A549 treated with RU486 at 1 μM for 4 hours (cell line): ENCODE measurements around the gene PLAAT5. TPM values are rescaled to one million over a fixed set of nuclear protein-coding genes. Genes with fewer than 3 reads are reported as not detected.

Experiments used
- total RNA-seq: library from RNA; stranded (reverse); fragments of 200-300 nt; extraction: Qiagen RNA extraction; gene quantifications from 5 replicates; pipeline ENCODE4 v1.2.3, GENCODE V29; 2022; ENCODE audit warnings: low read depth

PLAAT5 gene, protein sequence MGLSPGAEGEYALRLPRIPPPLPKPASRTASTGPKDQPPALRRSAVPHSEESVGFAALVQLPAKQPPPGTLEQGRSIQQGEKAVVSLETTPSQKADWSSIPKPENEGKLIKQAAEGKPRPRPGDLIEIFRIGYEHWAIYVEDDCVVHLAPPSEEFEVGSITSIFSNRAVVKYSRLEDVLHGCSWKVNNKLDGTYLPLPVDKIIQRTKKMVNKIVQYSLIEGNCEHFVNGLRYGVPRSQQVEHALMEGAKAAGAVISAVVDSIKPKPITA
- total RNA-seq, result not detected in 5 replicates

DNA sequence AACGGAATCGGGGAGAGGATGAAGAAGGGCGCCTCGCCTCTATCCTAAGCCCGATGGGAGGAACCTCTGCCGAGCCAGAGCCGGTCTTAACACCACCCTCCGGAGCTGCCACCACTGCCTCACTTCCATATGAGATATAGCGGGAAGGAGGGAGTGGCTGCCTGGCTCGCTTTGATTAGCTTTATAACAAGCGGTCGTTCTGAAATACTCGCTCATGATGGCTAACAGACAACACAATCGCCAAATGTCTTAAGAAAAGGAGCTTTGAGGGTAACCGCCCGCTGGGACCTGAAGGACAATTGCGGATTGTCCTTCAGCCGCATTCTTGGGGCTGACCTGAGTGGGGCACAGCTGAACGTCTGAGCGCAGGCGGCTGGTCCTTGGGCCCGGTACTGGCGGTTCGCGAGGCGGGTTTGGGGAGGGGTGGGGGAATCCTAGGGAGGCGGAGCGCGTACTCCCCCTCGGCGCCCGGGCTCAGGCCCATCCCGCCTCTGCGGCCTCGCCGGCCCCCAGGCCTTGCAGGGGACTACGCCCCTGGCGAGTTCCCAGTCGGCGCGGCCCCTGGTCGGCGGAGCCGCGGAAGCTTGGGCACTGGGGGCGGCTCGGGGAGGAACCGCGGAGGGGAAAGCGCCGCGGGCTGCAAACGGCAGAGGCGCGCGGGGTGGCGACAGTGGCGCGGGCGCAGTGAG is at the start of gene PLAAT5:
Gene PLAAT5, minus strand, starts transcription at position 617 of the 689 bp plus-strand sequence. Its CDS starts 133 bp downstream, at position 484.

GRCh38 chr11:63536669-63537292 is 45.8 kb upstream of the PLAAT5 start, which contains the start of gene PLAAT4:
PLAAT4 (plus strand) TSS chr11:63536808; CDS start chr11:63536869, 61 bp downstream.

DNA sequence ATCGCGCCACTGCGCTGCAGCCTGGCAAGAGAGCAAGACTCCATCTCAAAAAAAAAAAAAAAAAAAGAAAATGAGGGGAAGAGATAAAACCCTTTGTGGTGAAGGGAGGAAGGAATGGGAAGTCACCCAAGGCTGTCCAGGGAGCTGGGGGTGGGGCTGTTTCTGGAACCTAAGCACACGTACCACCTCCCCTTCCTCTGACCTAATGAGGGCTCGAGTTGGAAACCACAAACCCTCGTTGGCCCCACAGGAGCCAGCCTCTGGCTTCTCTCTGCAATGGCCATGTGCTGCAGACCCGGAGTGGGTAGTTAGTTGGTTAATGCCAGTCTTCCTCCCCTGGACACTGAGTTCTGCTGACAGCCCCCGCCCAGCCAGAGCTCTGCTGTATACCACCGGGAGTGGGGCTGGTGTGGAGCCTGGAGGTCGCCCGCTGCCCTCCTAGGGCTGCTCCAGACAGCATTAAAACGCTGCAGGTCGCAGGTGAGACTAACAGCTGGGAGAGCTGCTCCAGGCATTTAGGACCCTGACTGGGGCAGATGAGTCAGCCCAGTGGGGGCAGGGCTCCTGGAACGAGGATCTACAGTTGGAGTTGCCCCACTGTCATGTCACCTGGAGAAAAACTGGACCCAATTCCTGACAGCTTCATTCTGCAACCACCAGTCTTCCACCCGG is 15.0 kb upstream of the PLAAT5 start, which contains the start of gene LGALS12:
Gene LGALS12, plus strand, starts transcription at position 228 of the 672 bp plus-strand sequence. Its CDS starts 375 bp downstream, at position 603.

Other genes with a start within 250 kb of the PLAAT5 start
- not detected in 5 replicates for gene SLC22A25, start 247.6 kb downstream of the PLAAT5 start, total RNA-seq
- not detected in 5 replicates for gene SLC22A9, start 121.4 kb downstream of the PLAAT5 start, total RNA-seq
- gene LGALS12, start 14.9 kb upstream of the PLAAT5 start, total RNA-seq, result not detected in 5 replicates
- gene PLAAT4, start 45.6 kb upstream of the PLAAT5 start, total RNA-seq, result 1.5 to 3.3 TPM (median 1.8 TPM) in 5 replicates
- gene PLAAT2, start 72.2 kb upstream of the PLAAT5 start, total RNA-seq, result 0.23 to 0.27 TPM in 2 of 5 replicates, not detected in the others
- gene PLAAT3, start 123.3 kb upstream of the PLAAT5 start, total RNA-seq, result 46.0 to 67.6 TPM (median 55.4 TPM) in 5 replicates
- gene ATL3, start 180.2 kb upstream of the PLAAT5 start, total RNA-seq, result 28.1 to 33.5 TPM (median 31.4 TPM) in 5 replicates
- 80.8 to 111 TPM (median 107 TPM) in 5 replicates for gene RTN3, start 190.3 kb upstream of the PLAAT5 start, total RNA-seq